Transverse colon (tissue), 4 donors: ENCODE results near the gene SLC26A9. TPM values are rescaled to one million over a fixed set of nuclear protein-coding genes. Genes with fewer than 3 reads are reported as not detected.

Source experiments
- DNase-seq: peaks from one replicate; pipeline ENCODE4 v3.0.0-alpha.2; 2019
- H3K27ac ChIP-seq, 4 donors: fragments of 200-600 bp; sonication (generic); 2 replicates each; pipeline ENCODE4 v1.5.1; 2016 to 2018; ENCODE audit warnings: inconsistent platforms in 4 of 4
- H3K27me3 ChIP-seq: fragments of 200-600 bp; sonication (generic); 2 replicates; pipeline ENCODE4 v1.5.1; 2017; ENCODE audit warnings: inconsistent platforms
- H3K36me3 ChIP-seq, 4 donors: fragments of 200-600 bp; sonication (generic); 2 replicates each; pipeline ENCODE4 v1.5.1; 2017 to 2019; ENCODE audit warnings: inconsistent platforms in 4 of 4
- H3K4me1 ChIP-seq, 4 donors: fragments of 200-600 bp; sonication (generic); 2 replicates each; pipeline ENCODE4 v1.5.1; 2017 to 2020; ENCODE audit warnings: inconsistent platforms in 4 of 4
- H3K4me3 ChIP-seq, 4 donors: fragments of 200-600 bp; sonication (generic); 1 replicate in 1 of 4; 2 replicates in 3 of 4; pipeline versions ENCODE4 v1.5.1 to v1.6.1; 2017 to 2019; ENCODE audit warnings: inconsistent platforms in 4 of 4
- H3K9me3 ChIP-seq, 2 donors: fragments of 200-600 bp; sonication (generic); 2 replicates each; pipeline ENCODE4 v1.5.1; 2017 to 2019; ENCODE audit warnings: inconsistent platforms in 2 of 2
- CTCF ChIP-seq, 5 experiments: fragments of 200-600 bp in 3 of 5; fragments of 450-650 bp in 2 of 5; sonication (generic) in 3 of 5; IDR thresholded peaks; 1 replicate in 2 of 5; 2 replicates in 3 of 5; pipeline ENCODE4 v1.5.1; 2016 to 2017; ENCODE audit warnings: antibody characterized with exemption in 5 of 5, inconsistent platforms in 3 of 5, mild to moderate bottlenecking in 2 of 5, moderate library complexity in 1 of 5
- EP300 ChIP-seq: sonication (generic); formaldehyde crosslinking; IDR thresholded peaks from one replicate; pipeline ENCODE4 v1.6.1; 2017; ENCODE audit warnings: antibody characterized with exemption, low read depth
- POLR2A ChIP-seq: fragments of 450-650 bp; IDR thresholded peaks from one replicate; pipeline ENCODE4 v1.6.1; 2016; ENCODE audit warnings: antibody characterized with exemption, mild to moderate bottlenecking, moderate library complexity
- POLR2AphosphoS5 ChIP-seq, 3 donors: sonication (generic); formaldehyde crosslinking; IDR thresholded peaks; one replicate each; pipeline ENCODE4 v1.6.1; 2016; ENCODE audit warnings: antibody characterized with exemption in 3 of 3
- WGBS, 2 donors: methylation state at CpG; one replicate each; pipeline ENCODE4 v1.1.5; 2018; ENCODE audit warnings: low coverage in 1 of 2; 5-methylcytosine and 5-hydroxymethylcytosine counted together
- in situ Hi-C, 4 donors: fragments of 200-750 bp; cut with MboI; loops; one replicate each; pipeline versions ENCODE4 v1.15.0 to v1.15.1; 2017; ENCODE audit warnings: low sequenced_read_pairs in 3 of 4, low pct_ligation_motif_present in 1 of 4, low pct_unique_long_range_greater_than_20kb in 1 of 4
- intact Hi-C: fragments of 100-400 bp; cut with DNase I; formaldehyde crosslinking; loops from one replicate; pipeline ENCODE4 v1.15.1; 2023; ENCODE audit warnings: low total_unique reads
- total RNA-seq, 4 donors: library from RNA; depleted of rRNA; stranded (reverse); fragments of >200 nt; gene quantifications; one replicate each; pipeline ENCODE4 v1.1.0, GENCODE V29; 2016

The SLC26A9 gene
- total RNA-seq, 4 donors from 2014 or later = not detected

DNA sequence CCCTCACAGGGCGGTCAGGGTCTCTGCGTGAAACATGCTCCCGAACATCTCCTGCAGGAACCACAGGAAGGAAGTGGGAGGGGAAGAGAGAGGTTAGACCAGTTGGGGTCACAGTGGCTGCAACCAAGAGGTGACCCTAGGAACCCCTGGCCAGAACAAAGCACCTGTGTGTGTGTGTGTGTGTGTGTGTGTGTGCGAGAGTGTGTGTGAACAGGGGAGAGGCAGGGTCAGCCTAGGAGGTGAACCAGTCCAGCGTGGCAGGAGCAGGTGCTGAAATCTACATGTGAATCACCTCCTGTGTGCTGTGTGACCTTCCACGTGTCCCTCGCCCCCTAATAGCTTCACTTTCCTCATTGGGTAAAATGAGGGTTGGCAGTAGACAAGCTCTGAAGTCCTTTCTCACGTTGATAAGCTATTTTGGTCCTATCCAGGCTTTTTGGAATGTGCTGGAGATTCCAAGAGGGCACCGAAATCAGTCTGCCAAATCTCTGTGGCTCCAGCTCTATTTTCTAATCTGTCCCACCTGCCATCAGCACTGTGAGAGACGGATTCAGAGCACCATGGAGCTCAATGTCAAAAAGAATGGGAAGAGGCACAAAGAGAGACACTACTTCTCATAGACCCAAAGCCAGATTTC lies 27.8 kb downstream of the SLC26A9 start:
- TF ChIP-seq POLR2AphosphoS5 (IDR thresholded peaks at IDR 0.05) (no peak), POLR2A (no peak), CTCF (IDR thresholded peaks at IDR 0.05) (no peak), EP300 (no peak)
- intact Hi-C loops = loop anchor here (5.0 to 10.0 kb wide), 2 partner anchors 62 to 189 kb away; no protein-coding TSS in a partner anchor
- Histone ChIP-seq H3K27me3 (peaks cover 10% of the 10 kb centered on the region), H3K36me3 (no peaks in the 10 kb centered on the region), H3K4me3 (no peak overlapping the region), H3K27ac (no peak overlapping the region), H3K9me3 (no peaks in the 10 kb centered on the region), H3K4me1 (no peaks in the 10 kb centered on the region)
- WGBS, 2 donors = 46 to 71% methylated on average over 3 to 10 of the region's 10 CpGs
- in situ Hi-C loops = loop anchor here in 2 of 4 donors (10.0 to 25.0 kb wide), 2 partner anchors 121 to 128 kb away; partner anchors contain the start of gene RAB29 (in 1 of the 2)
- no peak for DNase-seq

DNA sequence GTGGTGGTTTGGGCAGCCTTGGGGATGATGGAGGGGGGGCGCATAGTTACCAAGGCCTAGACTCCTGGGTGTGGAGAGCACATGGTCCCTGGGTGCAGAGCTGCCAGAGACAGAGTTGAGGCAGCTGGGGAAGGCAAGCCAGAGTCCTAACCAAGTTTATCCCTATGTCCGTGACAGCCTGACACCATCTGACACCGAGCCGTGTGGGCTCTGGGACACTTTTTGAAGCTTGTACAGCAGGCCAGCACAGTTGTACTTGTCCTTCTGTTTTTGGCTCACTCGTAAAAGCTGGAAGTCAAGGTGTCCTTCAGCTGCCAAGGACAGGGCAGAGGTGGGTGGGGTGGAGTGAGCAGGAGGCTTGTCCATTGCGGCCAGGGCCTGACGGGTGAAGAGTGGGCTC lies 28.5 kb downstream of the SLC26A9 start:
- TF ChIP-seq POLR2AphosphoS5 (IDR thresholded peaks at IDR 0.05) (no peak), CTCF (IDR thresholded peaks at IDR 0.05) (no peak), POLR2A (no peak)
- Histone ChIP-seq H3K4me1 (no peaks in the 10 kb centered on the region), H3K27me3 (peaks cover 10% of the 10 kb centered on the region), H3K9me3 (no peaks in the 10 kb centered on the region), H3K27ac (no peak overlapping the region), H3K4me3 (no peak overlapping the region), H3K36me3 (no peaks in the 10 kb centered on the region)
- intact Hi-C loops = loop anchor here (5.0 to 10.0 kb wide), 2 partner anchors 63 to 190 kb away; no protein-coding TSS in a partner anchor
- 90 to 100% methylated on average over 2 to 7 of the region's 7 CpGs for WGBS, 2 donors
- DNase-seq = no peak
- in situ Hi-C loops = loop anchor here in 2 of 4 donors (10.0 to 25.0 kb wide), 2 partner anchors 120 to 127 kb away; partner anchors contain the start of gene RAB29 (in 1 of the 2)

GRCh38 chr1:205914155-205914507 lies 29.1 kb downstream of the SLC26A9 start:
- H3K27me3 ChIP-seq = peaks cover 10% of the 10 kb centered on the region
- intact Hi-C loops (loop anchor here (10.0 kb wide), 1 partner anchor 191 kb away; no protein-coding TSS in a partner anchor), in situ Hi-C loops (loop anchor here in 2 of 4 donors (10.0 to 25.0 kb wide), 2 partner anchors 119 to 127 kb away; partner anchors contain the start of gene RAB29 (in 1 of the 2))
- no peaks in the 10 kb centered on the region for H3K9me3 ChIP-seq
- H3K4me1 ChIP-seq = no peaks in the 10 kb centered on the region
- no peak overlapping the region for H3K27ac ChIP-seq
- no peak overlapping the region for H3K4me3 ChIP-seq
- no peak for TF ChIP-seq EP300
- TF ChIP-seq POLR2A = no peak
- TF ChIP-seq POLR2AphosphoS5 (IDR thresholded peaks at IDR 0.05) = no peak
- no peak for TF ChIP-seq CTCF (IDR thresholded peaks at IDR 0.05)
- no peaks in the 10 kb centered on the region for H3K36me3 ChIP-seq
- WGBS, 2 donors = 89% methylated on average over 2 of the region's 2 CpGs; no CpG with 5 or more reads in 1 of the 2 donors
- no peak for DNase-seq

- H3K27ac ChIP-seq = no peak overlapping the region
- no peak for DNase-seq
- intact Hi-C loops (loop anchor here (10.0 kb wide), 1 partner anchor 191 kb away; no protein-coding TSS in a partner anchor), in situ Hi-C loops (loop anchor here in 2 of 4 donors (10.0 to 25.0 kb wide), 2 partner anchors 119 to 126 kb away; partner anchors contain the start of gene RAB29 (in 1 of the 2))
- H3K9me3 ChIP-seq = no peaks in the 10 kb centered on the region
- 47% methylated on average over 4 of the region's 4 CpGs; no CpG with 5 or more reads in 1 of the 2 donors for WGBS, 2 donors
- no peaks in the 10 kb centered on the region for H3K36me3 ChIP-seq
- TF ChIP-seq POLR2AphosphoS5 (IDR thresholded peaks at IDR 0.05) (no peak), EP300 (no peak), POLR2A (no peak)
- H3K4me3 ChIP-seq = no peak overlapping the region
- H3K27me3 ChIP-seq = peaks cover 10% of the 10 kb centered on the region
- H3K4me1 ChIP-seq = no peaks in the 10 kb centered on the region
Measured at GRCh38 chr1:205913451-205914154, 29.7 kb downstream of the SLC26A9 start.
